ENCODE measurements around the gene C13orf46.
"Not testable (repeated sequence)": the region's sequence is repeated elsewhere in the genome, so short reads cannot be mapped to it uniquely, and the experiment has no call there.

The C13orf46 gene

GRCh38 chr13:113973218-113974164, at the start of gene C13orf46:
Gene C13orf46 (minus strand): TSS chr13:113974076. CDS start chr13:113973997, 79 bp downstream.
- DNase-seq (ENCODE audit: low read depth), result no peak

GRCh38 chr13:114022876-114023275, 49.0 kb upstream of the C13orf46 start:
- no peak for DNase-seq (ENCODE audit: low read depth)

GRCh38 chr13:114022309-114022669, 48.4 kb upstream of the C13orf46 start:
- DNase-seq (ENCODE audit: low read depth), result no peak

GRCh38 chr13:114021464-114022308, 47.8 kb upstream of the C13orf46 start:
- no peak for DNase-seq (ENCODE audit: low read depth)

- DNase-seq (ENCODE audit: low read depth), result no peak
Observed at GRCh38 chr13:114020750-114021463, 47.0 kb upstream of the C13orf46 start.

- DNase-seq (ENCODE audit: low read depth), result not testable (repeated sequence)
Observed at GRCh38 chr13:114020134-114020533, 46.3 kb upstream of the C13orf46 start.

GRCh38 chr13:114019367-114019766, 45.5 kb upstream of the C13orf46 start:
- DNase-seq (ENCODE audit: low read depth), result peak; percentile 39

GRCh38 chr13:114018461-114019055, 44.7 kb upstream of the C13orf46 start:
- DNase-seq (ENCODE audit: low read depth), result no peak

- DNase-seq (ENCODE audit: low read depth), result no peak
Observed at GRCh38 chr13:114017966-114018365, 44.1 kb upstream of the C13orf46 start.

GRCh38 chr13:114017028-114017630, 43.3 kb upstream of the C13orf46 start:
- no peak for DNase-seq (ENCODE audit: low read depth)

GRCh38 chr13:114016321-114017027, 42.6 kb upstream of the C13orf46 start:
- no peak for DNase-seq (ENCODE audit: low read depth)

- no peak for DNase-seq (ENCODE audit: low read depth)
Observed at GRCh38 chr13:114015969-114016295, 42.1 kb upstream of the C13orf46 start.

- DNase-seq (ENCODE audit: low read depth), result no peak
Observed at GRCh38 chr13:114015111-114015968, 41.5 kb upstream of the C13orf46 start.

- DNase-seq (ENCODE audit: low read depth), result no peak
Observed at GRCh38 chr13:114013952-114014629, 40.2 kb upstream of the C13orf46 start.

- DNase-seq (ENCODE audit: low read depth), result no peak
Observed at GRCh38 chr13:114013336-114013735, 39.5 kb upstream of the C13orf46 start.

GRCh38 chr13:114012921-114013320, 39.0 kb upstream of the C13orf46 start:
- DNase-seq (ENCODE audit: low read depth), result no peak

GRCh38 chr13:114012141-114012540, 38.3 kb upstream of the C13orf46 start:
- DNase-seq (ENCODE audit: low read depth), result no peak

- no peak for DNase-seq (ENCODE audit: low read depth)
Observed at GRCh38 chr13:114011226-114011625, 37.4 kb upstream of the C13orf46 start.

- no peak for DNase-seq (ENCODE audit: low read depth)
Observed at GRCh38 chr13:114010401-114011101, 36.7 kb upstream of the C13orf46 start.

All from activated T-cell treated with anti-CD3 and anti-CD28 coated beads for 1 hour (primary cell).